Activated CD4-positive, alpha-beta T cell treated with anti-CD3 and anti-CD28 coated beads, Interleukin-2, amount 50 U/mL, for 24 hours (primary cell): ENCODE data around the gene DQX1.
"Not testable (repeated sequence)": the region's sequence is repeated elsewhere in the genome, so short reads cannot be mapped to it uniquely, and the experiment has no call there.

Experiments
- DNase-seq, 2 donors: peaks; one replicate each; pipeline ENCODE4 v3.0.0-alpha.2; 2020; ENCODE audit warnings: low read depth in 1 of 2, low spot score in 1 of 2

The DQX1 gene

GRCh38 chr2:74525717-74526648, at the start of gene DQX1:
Gene DQX1 (minus strand): TSS chr2:74526231. CDS start chr2:74525729, 502 bp downstream.
- no peak for DNase-seq

GRCh38 chr2:74575320-74575719, 49.3 kb upstream of the DQX1 start:
- DNase-seq: no peak

GRCh38 chr2:74573747-74574562, 47.9 kb upstream of the DQX1 start:
- DNase-seq: peak in 1 of 2 donors; percentile 30

GRCh38 chr2:74572178-74572925, 46.3 kb upstream of the DQX1 start:
- DNase-seq: no peak

GRCh38 chr2:74571058-74571457, 45.0 kb upstream of the DQX1 start:
- no peak for DNase-seq

GRCh38 chr2:74569686-74570085, 43.7 kb upstream of the DQX1 start:
- no peak for DNase-seq

- DNase-seq: no peak
These were observed 41.9 kb upstream of the DQX1 start for GRCh38 chr2:74567881-74568280.

GRCh38 chr2:74566754-74567085, 40.7 kb upstream of the DQX1 start:
- DNase-seq: no peak

- DNase-seq: no peak
These were observed 40.2 kb upstream of the DQX1 start for GRCh38 chr2:74566076-74566753.

- no peak for DNase-seq
These were observed 38.2 kb upstream of the DQX1 start for GRCh38 chr2:74564222-74564621.

- no peak for DNase-seq
These were observed 36.2 kb upstream of the DQX1 start for GRCh38 chr2:74562126-74562775.

- DNase-seq: not testable (repeated sequence)
These were observed 35.0 kb upstream of the DQX1 start for GRCh38 chr2:74561022-74561421.

GRCh38 chr2:74560591-74560990, 34.6 kb upstream of the DQX1 start:
- no peak for DNase-seq

GRCh38 chr2:74559912-74560311, 33.9 kb upstream of the DQX1 start:
- DNase-seq: no peak

GRCh38 chr2:74558284-74559230, 32.5 kb upstream of the DQX1 start:
- DNase-seq: no peak

GRCh38 chr2:74556831-74557370, 30.9 kb upstream of the DQX1 start:
- DNase-seq: no peak

GRCh38 chr2:74556159-74556558, 30.1 kb upstream of the DQX1 start:
- no peak for DNase-seq

- DNase-seq: no peak
These were observed 29.6 kb upstream of the DQX1 start for GRCh38 chr2:74555610-74556103.
